Naive thymus-derived CD4-positive, alpha-beta T cell (primary cell): Measurements from ENCODE around the gene PSMB11. TPM values are rescaled to one million over a fixed set of nuclear protein-coding genes. Genes with fewer than 3 reads are reported as not detected.

Source experiments
- ATAC-seq: fragments of 150-1000 bp; cut with Tn5 transposase; 2 replicates; pipeline ENCODE4 v1.10.0; 2021; ENCODE audit warnings: mild to moderate bottlenecking, moderate library complexity
- CTCF ChIA-PET: fragments of 350-600 bp; sonication (Branson Sonifier 250); formaldehyde crosslinking; loops from one replicate; lab custom pipeline; 2021; ENCODE audit warnings: antibody characterized with exemption; lab: Charles Lee
- POLR2A ChIA-PET: fragments of 350-600 bp; sonication (Branson Sonifier 250); formaldehyde crosslinking; loops from one replicate; lab custom pipeline; 2021; ENCODE audit warnings: antibody characterized with exemption, inconsistent platforms; lab: Charles Lee
- DNase-seq, 9 donors: peaks; one replicate each; pipeline versions ENCODE4 v3.0.0 to v3.0.0-alpha.2; 2020 to 2022; ENCODE audit warnings: mixed read lengths in 1 of 9
- H3K27ac ChIP-seq: one replicate; pipeline ENCODE4 v1.7.0; 2013; ENCODE audit warnings: mild to moderate bottlenecking, low read depth, low read length, moderate library complexity
- H3K27me3 ChIP-seq, 2 donors: one replicate each; pipeline ENCODE4 v1.7.0; 2013; ENCODE audit warnings: low read length in 2 of 2, mild to moderate bottlenecking in 2 of 2, moderate library complexity in 2 of 2; ENCODE audit not compliant: control insufficient read depth in 2 of 2, insufficient read depth in 2 of 2
- H3K36me3 ChIP-seq, 3 experiments: 1 replicate in 2 of 3; 2 replicates in 1 of 3; pipeline ENCODE4 v1.7.0; 2013; ENCODE audit warnings: low read length in 3 of 3, mild to moderate bottlenecking in 3 of 3, moderate library complexity in 1 of 3; ENCODE audit not compliant: insufficient read depth in 3 of 3, control insufficient read depth in 2 of 3
- H3K4me1 ChIP-seq, 2 donors: one replicate each; pipeline ENCODE4 v1.7.0; 2013; ENCODE audit warnings: low read length in 2 of 2, mild to moderate bottlenecking in 2 of 2, moderate library complexity in 1 of 2; ENCODE audit not compliant: control insufficient read depth in 2 of 2, insufficient read depth in 2 of 2
- H3K4me3 ChIP-seq: 2 replicates; pipeline ENCODE4 v1.7.0; 2013; ENCODE audit warnings: mild to moderate bottlenecking, low read length
- H3K9me3 ChIP-seq, 3 experiments: 1 replicate in 2 of 3; 2 replicates in 1 of 3; pipeline ENCODE4 v1.7.0; 2013; ENCODE audit warnings: low read length in 3 of 3; ENCODE audit not compliant: control insufficient read depth in 2 of 3
- H3K27ac Mint-ChIP-seq, 9 donors: one replicate each; pipeline ENCODE4 v1.8.0; 2020 to 2022; ENCODE audit warnings: mixed read lengths in 9 of 9, mild to moderate bottlenecking in 8 of 9, moderate library complexity in 5 of 9, inconsistent platforms in 2 of 9
- H3K27me3 Mint-ChIP-seq, 5 donors: one replicate each; pipeline ENCODE4 v1.8.0; 2021 to 2022; ENCODE audit warnings: mixed read lengths in 5 of 5, mild to moderate bottlenecking in 1 of 5
- H3K36me3 Mint-ChIP-seq, 5 donors: one replicate each; pipeline ENCODE4 v1.8.0; 2020 to 2022; ENCODE audit warnings: mixed read lengths in 5 of 5, mild to moderate bottlenecking in 3 of 5, inconsistent platforms in 1 of 5
- H3K4me1 Mint-ChIP-seq, 7 donors: one replicate each; pipeline ENCODE4 v1.8.0; 2020 to 2022; ENCODE audit warnings: mixed read lengths in 7 of 7, mild to moderate bottlenecking in 3 of 7, inconsistent platforms in 1 of 7
- H3K4me3 Mint-ChIP-seq, 10 donors: one replicate each; pipeline ENCODE4 v1.8.0; 2020 to 2022; ENCODE audit warnings: mild to moderate bottlenecking in 10 of 10, mixed read lengths in 10 of 10, moderate library complexity in 6 of 10, inconsistent platforms in 2 of 10
- H3K9me3 Mint-ChIP-seq, 11 donors: one replicate each; pipeline ENCODE4 v1.8.0; 2020 to 2022; ENCODE audit warnings: mixed read lengths in 11 of 11, mild to moderate bottlenecking in 4 of 11, inconsistent platforms in 1 of 11, moderate library complexity in 1 of 11
- intact Hi-C, 2 donors: fragments of 100-400 bp; cut with micrococcal nuclease; formaldehyde crosslinking; loops; one replicate each; pipeline ENCODE4 v1.15.1; 2023
- polyA plus RNA-seq, 2 donors: library from polyadenylated mRNA; unstranded; fragments of 300-500 nt; fragmentation: Illumina TruSeq; gene quantifications; one replicate each; pipeline ENCODE4 v1.2.3, GENCODE V29; 2021
- total RNA-seq, 6 experiments: library from RNA in 5 of 6; stranded (reverse) in 5 of 6; gene quantifications; 1 replicate in 5 of 6; 2 replicates in 1 of 6; pipeline ENCODE4 v1.2.3 and lab custom pipeline; 2021 to 2026

The PSMB11 gene
- total and polyA plus RNA-seq, 7 experiments from 2014 or later: 0.32 to 1.2 (median 0.69) TPM; not detected in 1

DNA sequence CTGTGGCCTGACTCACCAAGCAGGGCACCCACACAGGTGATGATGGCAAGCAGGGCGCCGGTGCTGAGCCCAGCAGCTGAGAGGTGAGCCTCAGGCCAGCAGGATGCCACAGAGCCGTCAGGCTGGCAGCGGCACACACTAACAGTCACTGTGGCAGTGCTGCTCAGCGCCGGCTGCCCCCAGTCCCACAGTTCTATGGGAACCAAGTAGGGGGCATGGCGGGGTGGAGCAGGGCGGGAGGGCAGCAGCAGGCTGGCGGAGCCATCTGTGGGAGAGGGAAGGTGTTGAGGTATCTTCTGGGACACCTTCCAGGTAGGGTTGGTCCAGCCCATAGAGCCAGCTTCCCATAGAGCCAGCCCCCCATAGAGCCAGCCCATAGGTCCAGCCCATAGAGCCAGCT lies 7.0 kb downstream of the PSMB11 start:
- no peak overlapping the region for H3K4me3 ChIP-seq
- no peaks in the 10 kb centered on the region for H3K36me3 ChIP-seq
- no peak overlapping the region for H3K27ac Mint-ChIP-seq
- no peak overlapping the region for H3K4me3 Mint-ChIP-seq
- H3K27me3 ChIP-seq: no peaks in the 10 kb centered on the region
- intact Hi-C loops: no loop called here
- ATAC-seq (no peak), DNase-seq (no peak)
- POLR2A ChIA-PET: interaction anchor here (0.6 to 1.0 kb wide), 2 partner anchors 10 to 18 kb away, joined by 3 read pairs; no protein-coding TSS in a partner anchor
- peaks cover 0 to 5% (median 0%) of the 10 kb centered on the region in 5 donors for H3K27me3 Mint-ChIP-seq
- peaks cover 0 to 3% (median 0%) of the 10 kb centered on the region in 11 donors for H3K9me3 Mint-ChIP-seq
- no peaks in the 10 kb centered on the region for H3K4me1 ChIP-seq
- peaks cover 0 to 9% (median 0%) of the 10 kb centered on the region in 7 donors for H3K4me1 Mint-ChIP-seq
- no peaks in the 10 kb centered on the region for H3K9me3 ChIP-seq
- CTCF ChIA-PET: interaction anchor here (2.1 kb wide), 1 partner anchor 55 kb away, joined by 10 read pairs; no protein-coding TSS in a partner anchor
- H3K27ac ChIP-seq: no peak overlapping the region
- H3K36me3 Mint-ChIP-seq: peaks cover 0 to 4% (median 4%) of the 10 kb centered on the region in 5 donors

GRCh38 chr14:23051141-23052057 lies 9.4 kb downstream of the PSMB11 start:
- H3K27ac ChIP-seq: no peak overlapping the region

GRCh38 chr14:23052182-23052623 lies 10.2 kb downstream of the PSMB11 start:
- Histone ChIP-seq H3K4me3 (no peak overlapping the region), H3K4me1 (peaks cover 7 to 9% of the 10 kb centered on the region in 2 donors), H3K9me3 (no peaks in the 10 kb centered on the region), H3K36me3 (no peaks in the 10 kb centered on the region), H3K27ac (no peak overlapping the region), H3K27me3 (no peaks in the 10 kb centered on the region)
- ATAC-seq: no peak
- Mint-ChIP-seq H3K4me1 (peaks cover 8 to 21% (median 14%) of the 10 kb centered on the region in 7 donors), H3K36me3 (peaks cover 0 to 4% (median 4%) of the 10 kb centered on the region in 5 donors), H3K27me3 (peaks cover 0 to 11% (median 0%) of the 10 kb centered on the region in 5 donors), H3K27ac (no peak overlapping the region), H3K9me3 (peaks cover 0 to 3% (median 0%) of the 10 kb centered on the region in 11 donors), H3K4me3 (no peak overlapping the region)
- DNase-seq: no peak
- intact Hi-C loops: loop anchor here in 1 of 2 donors (10.0 kb wide), 1 partner anchor 227 kb away; the partner anchor contains the start of gene MRPL52
- ChIA-PET CTCF (interaction anchor here (1.9 to 12.2 kb wide), 2 partner anchors 66 to 67 kb away, joined by 5 to 264 read pairs; partner anchors contain the start of gene AJUBA), POLR2A (interaction anchor here (1.9 kb wide), 1 partner anchor 45 kb away, joined by 6 read pairs; no protein-coding TSS in a partner anchor)

More at GRCh38 chr14:23051141-23052057, 9.4 kb downstream of the PSMB11 start:
- Mint-ChIP-seq H3K4me3 (no peak overlapping the region), H3K27ac (no peak overlapping the region), H3K4me1 (peaks cover 4 to 15% (median 7%) of the 10 kb centered on the region in 7 donors), H3K27me3 (peaks cover 0 to 7% (median 0%) of the 10 kb centered on the region in 5 donors), H3K9me3 (peaks cover 0 to 3% (median 0%) of the 10 kb centered on the region in 11 donors), H3K36me3 (peaks cover 0 to 4% (median 4%) of the 10 kb centered on the region in 5 donors)
- ATAC-seq (no peak), DNase-seq (no peak)
- Histone ChIP-seq H3K27me3 (no peaks in the 10 kb centered on the region), H3K36me3 (no peaks in the 10 kb centered on the region), H3K4me3 (no peak overlapping the region), H3K9me3 (no peaks in the 10 kb centered on the region), H3K4me1 (peaks cover 2% of the 10 kb centered on the region in 2 donors)
- intact Hi-C loops: loop anchor here in 1 of 2 donors (10.0 kb wide), 1 partner anchor 227 kb away; the partner anchor contains the start of gene MRPL52
- ChIA-PET CTCF (interaction anchor here (0.6 to 1.9 kb wide), 4 partner anchors 9 to 65 kb away, joined by 3 to 5 read pairs (median 4); no protein-coding TSS in a partner anchor), POLR2A (interaction anchor here (0.8 to 1.9 kb wide), 2 partner anchors 44 to 71 kb away, joined by 3 to 6 read pairs; no protein-coding TSS in a partner anchor)

- peaks cover 7 to 9% of the 10 kb centered on the region in 2 donors for H3K4me1 ChIP-seq
- POLR2A ChIA-PET: interaction anchor here (1.9 kb wide), 1 partner anchor 45 kb away, joined by 6 read pairs; no protein-coding TSS in a partner anchor
- CTCF ChIA-PET: interaction anchor here (1.2 to 12.2 kb wide), 4 partner anchors 10 to 67 kb away, joined by 4 to 264 read pairs (median 6); partner anchors contain the start of gene AJUBA
- H3K27ac ChIP-seq: no peak overlapping the region
- H3K36me3 ChIP-seq: no peaks in the 10 kb centered on the region
- ATAC-seq (no peak), DNase-seq (no peak)
- peaks cover 8 to 21% (median 14%) of the 10 kb centered on the region in 7 donors for H3K4me1 Mint-ChIP-seq
- H3K9me3 Mint-ChIP-seq: no peaks in the 10 kb centered on the region
- no peak overlapping the region for H3K4me3 Mint-ChIP-seq
- no peak overlapping the region for H3K4me3 ChIP-seq
- H3K27me3 ChIP-seq: no peaks in the 10 kb centered on the region
- H3K27me3 Mint-ChIP-seq: peaks cover 0 to 8% (median 0%) of the 10 kb centered on the region in 5 donors
- intact Hi-C loops: loop anchor here in 1 of 2 donors (10.0 kb wide), 1 partner anchor 228 kb away; the partner anchor contains the start of gene MRPL52
- H3K36me3 Mint-ChIP-seq: peaks cover 0 to 2% (median under 1%) of the 10 kb centered on the region in 5 donors
- no peaks in the 10 kb centered on the region for H3K9me3 ChIP-seq
- peak overlapping the region in 1 of 9 donors; percentile 49 for H3K27ac Mint-ChIP-seq
Measured at GRCh38 chr14:23052671-23053070, 10.7 kb downstream of the PSMB11 start.

GRCh38 chr14:23053426-23053825 lies 11.4 kb downstream of the PSMB11 start:
- H3K4me3 ChIP-seq: no peak overlapping the region
- H3K4me1 ChIP-seq: peaks cover 7 to 9% of the 10 kb centered on the region in 2 donors
- Mint-ChIP-seq H3K4me3 (no peak overlapping the region), H3K4me1 (peaks cover 13 to 27% (median 17%) of the 10 kb centered on the region in 7 donors), H3K9me3 (no peaks in the 10 kb centered on the region), H3K27ac (peak overlapping the region in 1 of 9 donors; percentile 22), H3K36me3 (peaks cover 0 to 3% (median 0%) of the 10 kb centered on the region in 5 donors), H3K27me3 (peaks cover 0 to 8% (median 0%) of the 10 kb centered on the region in 5 donors)
- CTCF ChIA-PET: interaction anchor here (1.2 to 12.2 kb wide), 5 partner anchors 9 to 68 kb away, joined by 4 to 264 read pairs (median 8); partner anchors contain the start of gene AJUBA
- H3K27me3 ChIP-seq: no peaks in the 10 kb centered on the region
- H3K36me3 ChIP-seq: no peaks in the 10 kb centered on the region
- POLR2A ChIA-PET: no interaction called here
- H3K27ac ChIP-seq: no peak overlapping the region
- no peaks in the 10 kb centered on the region for H3K9me3 ChIP-seq
- no peak for DNase-seq
- no peak for ATAC-seq
- intact Hi-C loops: loop anchor here in 1 of 2 donors (10.0 kb wide), 1 partner anchor 229 kb away; the partner anchor contains the start of gene MRPL52
